Measurements from ENCODE around the gene TRMT112.

GRCh38 chr11:64295760-64296159, 21.6 kb downstream of the TRMT112 start:
- TF ChIP-seq CTCF (IDR thresholded peaks at IDR 0.05) (no peak), POLR2A (IDR thresholded peaks at IDR 0.05) (no peak)

All from body of pancreas (tissue), 4 donors.